ENCODE measurements around the gene ANKMY1.

Gene ANKMY1

DNA sequence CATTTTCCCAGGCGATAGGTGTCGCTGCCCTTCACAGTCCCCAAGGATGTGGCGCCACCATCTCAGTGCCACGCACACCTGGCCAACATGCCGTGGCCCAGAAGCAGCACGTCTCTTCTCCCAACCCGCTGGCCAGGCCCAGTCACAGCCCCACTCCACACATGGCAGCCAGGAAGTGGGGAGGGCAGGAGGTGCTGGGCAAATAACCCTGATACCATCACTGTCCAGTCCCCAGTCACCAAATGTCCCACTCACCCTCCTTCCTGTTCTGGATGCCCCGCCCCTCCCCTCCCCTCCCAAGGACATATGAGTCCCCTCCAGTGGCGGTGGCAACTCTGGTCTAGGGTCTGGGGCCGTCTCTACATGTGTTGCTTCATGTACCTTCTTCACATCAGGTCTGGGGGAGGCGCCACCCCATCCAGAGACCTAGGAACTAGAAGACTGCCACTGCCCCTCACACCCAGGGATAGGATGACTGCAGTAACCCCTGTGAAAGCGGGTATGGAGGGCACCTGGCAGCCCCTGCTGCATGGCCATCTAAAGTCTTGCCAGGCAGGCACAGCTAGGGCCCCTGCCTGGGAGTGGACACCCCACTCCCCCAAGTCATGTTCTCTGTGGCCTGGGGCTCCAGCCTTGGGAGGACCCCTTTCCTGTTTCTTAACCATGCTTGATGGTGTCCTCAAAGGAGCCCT is 21.4 kb upstream of the ANKMY1 start:
- TF ChIP-seq ZFX (IDR thresholded peaks at IDR 0.05; ENCODE audit: borderline replicate concordance) (no peak), CTCF (IDR thresholded peaks at IDR 0.05) (no peak)
- peak overlapping the region; percentile 34 for H3K27ac ChIP-seq

- TF ChIP-seq ZFX (IDR thresholded peaks at IDR 0.05; ENCODE audit: borderline replicate concordance) (no peak), CTCF (IDR thresholded peaks at IDR 0.05) (no peak)
- H3K27ac ChIP-seq: no peak overlapping the region; the same call in 1 of the 2 replicates
Observed at GRCh38 chr2:240578488-240578887, 20.7 kb upstream of the ANKMY1 start.

- TF ChIP-seq CTCF (IDR thresholded peaks at IDR 0.05): no peak
- no peak for TF ChIP-seq ZFX (IDR thresholded peaks at IDR 0.05; ENCODE audit: borderline replicate concordance)
- H3K27ac ChIP-seq: no peak overlapping the region
Observed at GRCh38 chr2:240578110-240578450, 20.3 kb upstream of the ANKMY1 start.

- no peak overlapping the region for H3K27ac ChIP-seq
- TF ChIP-seq CTCF (IDR thresholded peaks at IDR 0.05) (no peak), ZFX (IDR thresholded peaks at IDR 0.05; ENCODE audit: borderline replicate concordance) (no peak)
Observed at GRCh38 chr2:240577281-240578109, 19.7 kb upstream of the ANKMY1 start.

GRCh38 chr2:240576436-240577205 is 18.8 kb upstream of the ANKMY1 start:
- no peak overlapping the region for H3K27ac ChIP-seq

GRCh38 chr2:240576036-240576435 is 18.2 kb upstream of the ANKMY1 start:
- H3K27ac ChIP-seq: no peak overlapping the region
- no peak for TF ChIP-seq CTCF (IDR thresholded peaks at IDR 0.05)
- no peak for TF ChIP-seq ZFX (IDR thresholded peaks at IDR 0.05; ENCODE audit: borderline replicate concordance)

More at GRCh38 chr2:240576436-240577205, 18.8 kb upstream of the ANKMY1 start:
- TF ChIP-seq CTCF (IDR thresholded peaks at IDR 0.05) (no peak), ZFX (IDR thresholded peaks at IDR 0.05; ENCODE audit: borderline replicate concordance) (no peak)

Measured in 22Rv1 (cell line).